MM.1S (cell line): ENCODE data around the gene TNFRSF6B.

Experiments used
- DNase-seq: peaks from one replicate; pipeline ENCODE4 v3.0.0-alpha.2; 2015
- H2AFZ ChIP-seq: fragments of 300-600 bp; sonication (generic); 2 replicates; pipeline ENCODE4 v1.6.0; 2016; ENCODE audit warnings: antibody characterized with exemption, low read length
- H3F3A ChIP-seq: fragments of 300-600 bp; sonication (generic); 2 replicates; pipeline ENCODE4 v1.6.1; 2016; ENCODE audit warnings: mild to moderate bottlenecking, antibody characterized with exemption, low read length, moderate library complexity, mixed read lengths; ENCODE audit not compliant: insufficient read depth
- H3K27ac ChIP-seq: fragments of 300-600 bp; sonication (generic); 2 replicates; pipeline ENCODE4 v1.5.1; 2016; ENCODE audit warnings: mild to moderate bottlenecking, low read length
- H3K27me3 ChIP-seq: fragments of 300-600 bp; sonication (generic); replicated peaks from 2 replicates; pipeline ENCODE4 v1.6.0; 2016; ENCODE audit warnings: low read length; ENCODE audit not compliant: insufficient read depth
- H3K36me3 ChIP-seq: fragments of 300-600 bp; sonication (generic); replicated peaks from 2 replicates; pipeline ENCODE4 v1.6.1; 2016; ENCODE audit warnings: mild to moderate bottlenecking, low read length, mixed read lengths; ENCODE audit not compliant: insufficient read depth
- H3K4me1 ChIP-seq: fragments of 300-600 bp; sonication (generic); 2 replicates; pipeline ENCODE4 v1.6.1; 2016; ENCODE audit warnings: low read length, mixed read lengths
- H3K4me2 ChIP-seq: fragments of 300-600 bp; sonication (generic); 2 replicates; pipeline ENCODE4 v1.6.0; 2016; ENCODE audit warnings: low read depth, low read length
- H3K4me3 ChIP-seq: fragments of 300-600 bp; sonication (generic); 2 replicates; pipeline ENCODE4 v1.5.1; 2016; ENCODE audit warnings: low read length, mixed read lengths
- H3K79me2 ChIP-seq: fragments of 300-600 bp; sonication (generic); 2 replicates; pipeline ENCODE4 v1.6.1; 2016; ENCODE audit warnings: mixed run types, low read length, mixed read lengths
- H3K9ac ChIP-seq: fragments of 300-600 bp; sonication (generic); 2 replicates; pipeline ENCODE4 v1.6.1; 2016; ENCODE audit warnings: low read length, mixed read lengths
- H3K9me2 ChIP-seq: fragments of 300-600 bp; sonication (generic); replicated peaks from 2 replicates; pipeline ENCODE4 v1.6.1; 2016; ENCODE audit warnings: mild to moderate bottlenecking, low read length, mixed read lengths; ENCODE audit not compliant: insufficient read depth
- H3K9me3 ChIP-seq: fragments of 300-600 bp; sonication (generic); replicated peaks from 2 replicates; pipeline ENCODE4 v1.6.1; 2016; ENCODE audit warnings: mild to moderate bottlenecking, low read length, mixed read lengths; ENCODE audit not compliant: insufficient read depth
- H4K20me1 ChIP-seq: fragments of 300-600 bp; sonication (generic); 2 replicates; pipeline ENCODE4 v1.6.1; 2016; ENCODE audit warnings: mild to moderate bottlenecking, low read length, moderate library complexity, mixed read lengths; ENCODE audit not compliant: insufficient read depth
- CTCF ChIP-seq: fragments of 300-600 bp; sonication (generic); IDR thresholded peaks from 2 replicates; pipeline ENCODE4 v1.5.1; 2016; ENCODE audit warnings: antibody characterized with exemption, low read length, mixed read lengths
- EZH2 ChIP-seq: fragments of 300-600 bp; sonication (generic); optimal IDR thresholded peaks from 2 replicates; pipeline ENCODE3; 2017; ENCODE audit warnings: low read depth, mild to moderate bottlenecking, antibody characterized with exemption, low read length, mixed read lengths
- EZH2phosphoT487 ChIP-seq: fragments of 300-600 bp; sonication (generic); IDR thresholded peaks from 2 replicates; pipeline ENCODE4 v1.6.1; 2018; ENCODE audit warnings: antibody characterized with exemption, low read length

Gene TNFRSF6B

GRCh38 chr20:63705232-63706026, 9.0 kb downstream of the TNFRSF6B start:
- no peaks in the 10 kb centered on the region; the same call in 1 of the 2 replicates for H3K36me3 ChIP-seq
- H3K4me2 ChIP-seq: no peak overlapping the region
- DNase-seq: no peak
- H3K27ac ChIP-seq: no peak overlapping the region
- peaks cover 14% of the 10 kb centered on the region for H3K4me1 ChIP-seq
- H3K79me2 ChIP-seq: peaks cover 58% of the 10 kb centered on the region
- H3K4me3 ChIP-seq: no peak overlapping the region
- H3K27me3 ChIP-seq: no peaks in the 10 kb centered on the region
- no peaks in the 10 kb centered on the region for H3K9me2 ChIP-seq
- TF ChIP-seq EZH2 (no peak), EZH2phosphoT487 (no peak), CTCF (no peak)
- H3K9me3 ChIP-seq: no peaks in the 10 kb centered on the region
- no peak overlapping the region for H2AFZ ChIP-seq
- 0 out of 2 replicates have a peak, but pooled peaks cover 9% of the 10 kb centered on the region for H3F3A ChIP-seq
- no peak overlapping the region for H3K9ac ChIP-seq
- H4K20me1 ChIP-seq: peaks cover 4% of the 10 kb centered on the region; the same call in 1 of the 2 replicates

GRCh38 chr20:63706027-63706695, 9.7 kb downstream of the TNFRSF6B start:
- TF ChIP-seq EZH2 (no peak), CTCF (no peak), EZH2phosphoT487 (no peak)
- H3K4me2 ChIP-seq: peak overlapping the region; percentile 88
- H4K20me1 ChIP-seq: peaks cover 4% of the 10 kb centered on the region; the same call in 1 of the 2 replicates
- H3K79me2 ChIP-seq: peaks cover 66% of the 10 kb centered on the region
- peaks cover 14% of the 10 kb centered on the region for H3K4me1 ChIP-seq
- 0 out of 2 replicates have a peak, but pooled peaks cover 9% of the 10 kb centered on the region for H3F3A ChIP-seq
- H3K36me3 ChIP-seq: peaks cover 2% of the 10 kb centered on the region; the same call in 1 of the 2 replicates
- no peaks in the 10 kb centered on the region for H3K9me2 ChIP-seq
- H3K9me3 ChIP-seq: no peaks in the 10 kb centered on the region
- H3K9ac ChIP-seq: peak overlapping the region; percentile 83; the same call in 1 of the 2 replicates
- H3K4me3 ChIP-seq: peak overlapping the region; percentile 97
- no peak overlapping the region for H2AFZ ChIP-seq
- no peak overlapping the region for H3K27ac ChIP-seq
- DNase-seq: no peak
- H3K27me3 ChIP-seq: no peaks in the 10 kb centered on the region

- Histone ChIP-seq H3K27ac (peak overlapping the region; percentile 46; the same call in 1 of the 2 replicates), H3F3A (0 out of 2 replicates have a peak, but pooled peaks cover 9% of the 10 kb centered on the region), H3K4me3 (peak overlapping the region; percentile 97), H3K27me3 (no peaks in the 10 kb centered on the region), H4K20me1 (peaks cover 4% of the 10 kb centered on the region; the same call in 1 of the 2 replicates), H3K9me3 (no peaks in the 10 kb centered on the region), H3K79me2 (peaks cover 74% of the 10 kb centered on the region), H3K36me3 (peaks cover 6% of the 10 kb centered on the region), H2AFZ (peak overlapping the region; percentile 69), H3K9me2 (no peaks in the 10 kb centered on the region), H3K9ac (peak overlapping the region; percentile 83), H3K4me2 (peak overlapping the region; percentile 88), H3K4me1 (peaks cover 14% of the 10 kb centered on the region)
- TF ChIP-seq CTCF: peak; percentile 88
- TF ChIP-seq EZH2: no peak
- no peak for TF ChIP-seq EZH2phosphoT487
- peak; percentile 72 for DNase-seq
Measured at GRCh38 chr20:63706852-63707557, 10.6 kb downstream of the TNFRSF6B start.
